SK-N-SH (cell line): Measurements from ENCODE around the gene RELN. TPM values are rescaled to one million over a fixed set of nuclear protein-coding genes. Genes with fewer than 3 reads are reported as not detected.
A peak's percentile ranks its signal among the peaks of the same experiment; 100 is the strongest.
"Not testable (repeated sequence)": the region's sequence is repeated elsewhere in the genome, so short reads cannot be mapped to it uniquely, and the experiment has no call there.

Source experiments
- CTCF ChIA-PET: fragments of 300-600, 350-600 bp; formaldehyde crosslinking; extraction: SDS; loops from one replicate; lab custom pipeline; 2021; lab: Yijun Ruan, JAX
- POLR2A ChIA-PET: fragments of 350-600 bp; sonication (Branson Sonifier 250); formaldehyde crosslinking; extraction: SDS; loops from one replicate; lab custom pipeline; 2020; ENCODE audit warnings: antibody characterized with exemption, inconsistent platforms; lab: Yijun Ruan, JAX
- DNase-seq: peaks from one replicate; pipeline ENCODE4 v3.0.0; 2012
- H2AFZ ChIP-seq: fragments of 200-600 bp; sonication (generic); 2 replicates; pipeline ENCODE4 v1.8.1; 2016; ENCODE audit warnings: antibody characterized with exemption, mild to moderate bottlenecking, low read depth
- H3F3A ChIP-seq: fragments of 200-600 bp; sonication (generic); replicated peaks from 2 replicates; pipeline ENCODE3; 2016; ENCODE audit warnings: antibody characterized with exemption, mild to moderate bottlenecking; ENCODE audit not compliant: insufficient read depth
- H3K27ac ChIP-seq, 2 experiments: fragments of 200-500 bp in 1 of 2; fragments of 200-600 bp in 1 of 2; sonication (Bioruptor generic) in 1 of 2; sonication (generic), shearing (Covaris generic) in 1 of 2; 2 replicates each; pipeline versions ENCODE4 v1.5.1 to v1.6.1; 2014 to 2016; ENCODE audit warnings: low read depth in 2 of 2, inconsistent platforms in 1 of 2, low read length in 1 of 2, mild to moderate bottlenecking in 1 of 2, mixed read lengths in 1 of 2
- H3K27me3 ChIP-seq: fragments of 200-600 bp; sonication (generic), shearing (Covaris generic); 2 replicates; pipeline ENCODE4 v1.6.1; 2016; ENCODE audit warnings: mixed run types; ENCODE audit not compliant: insufficient read depth
- H3K36me3 ChIP-seq, 2 experiments: fragments of 200-500 bp in 1 of 2; fragments of 200-600 bp in 1 of 2; sonication (Bioruptor generic) in 1 of 2; sonication (generic) in 1 of 2; replicated peaks in 1 of 2; 2 replicates each; pipeline versions ENCODE3 to v1.5.1; 2014 to 2016; ENCODE audit warnings: low read length in 1 of 2, mild to moderate bottlenecking in 1 of 2; ENCODE audit not compliant: insufficient read depth in 2 of 2, control insufficient read depth in 1 of 2
- H3K4me1 ChIP-seq, 2 experiments: fragments of 200-500 bp in 1 of 2; fragments of 200-600 bp in 1 of 2; sonication (Bioruptor generic) in 1 of 2; sonication (generic), shearing (Covaris generic) in 1 of 2; 2 replicates each; pipeline versions ENCODE4 v1.5.1 to v1.6.1; 2014 to 2016; ENCODE audit warnings: low read depth in 1 of 2, low read length in 1 of 2, mixed run types in 1 of 2; ENCODE audit not compliant: insufficient read depth in 2 of 2, control insufficient read depth in 1 of 2
- H3K4me2 ChIP-seq: fragments of 200-600 bp; sonication (generic), shearing (Covaris generic); 2 replicates; pipeline ENCODE4 v1.6.1; 2017; ENCODE audit warnings: mixed run types
- H3K4me3 ChIP-seq, 2 experiments: fragments of 200-500 bp in 1 of 2; fragments of 200-600 bp in 1 of 2; sonication (Bioruptor generic) in 1 of 2; sonication (generic), shearing (Covaris generic) in 1 of 2; 2 replicates each; pipeline versions ENCODE4 v1.5.1 to v1.8.1; 2014 to 2016; ENCODE audit warnings: low read depth in 2 of 2, inconsistent platforms in 1 of 2, low read length in 1 of 2, mild to moderate bottlenecking in 1 of 2, mixed read lengths in 1 of 2, moderate library complexity in 1 of 2
- H3K79me2 ChIP-seq: fragments of 200-600 bp; sonication (generic); 2 replicates; pipeline ENCODE4 v1.8.1; 2017; ENCODE audit warnings: mild to moderate bottlenecking; ENCODE audit not compliant: insufficient read depth
- H3K9ac ChIP-seq: fragments of 200-600 bp; sonication (generic); 2 replicates; pipeline ENCODE4 v1.6.1; 2017; ENCODE audit warnings: mixed run types
- H3K9me2 ChIP-seq: fragments of 200-600 bp; sonication (generic); 2 replicates; pipeline ENCODE4 v1.6.1; 2017; ENCODE audit warnings: mixed run types
- H3K9me3 ChIP-seq: fragments of 200-600 bp; sonication (generic); 2 replicates; pipeline ENCODE4 v1.6.1; 2017; ENCODE audit warnings: mixed run types, mild to moderate bottlenecking, moderate library complexity
- H4K20me1 ChIP-seq: fragments of 200-600 bp; sonication (generic); 2 replicates; pipeline ENCODE4 v1.6.1; 2017; ENCODE audit warnings: mild to moderate bottlenecking, mixed run types; ENCODE audit not compliant: insufficient read depth
- CHD2 ChIP-seq: fragments of 150-350 bp; IDR thresholded peaks from 2 replicates; pipeline ENCODE4 v1.6.1; 2018; ENCODE audit warnings: low read length; ENCODE audit not compliant: partially characterized antibody
- CTCF ChIP-seq: fragments of 200-600 bp; sonication (generic); IDR thresholded peaks from 2 replicates; pipeline ENCODE4 v1.6.1; 2017; ENCODE audit warnings: antibody characterized with exemption, mild to moderate bottlenecking, moderate library complexity
- FOXJ3 ChIP-seq: sonication (generic); formaldehyde crosslinking; IDR thresholded peaks from 2 replicates; pipeline ENCODE4 v1.5.1; 2020; ENCODE audit warnings: mild to moderate bottlenecking, missing genetic modification reagents
- GABPA ChIP-seq: IDR thresholded peaks from 2 replicates; pipeline ENCODE4 v1.4.0; 2012; ENCODE audit warnings: low read depth, mild to moderate bottlenecking
- GATA2 ChIP-seq: sonication (generic); formaldehyde crosslinking; IDR thresholded peaks from 2 replicates; pipeline ENCODE4 v1.5.0; 2020; ENCODE audit warnings: mild to moderate bottlenecking, missing genetic modification reagents
- NFIC ChIP-seq: IDR thresholded peaks from 2 replicates; pipeline ENCODE4 v1.4.0; 2012; ENCODE audit warnings: borderline replicate concordance
- PBX3 ChIP-seq: IDR thresholded peaks from 2 replicates; pipeline ENCODE4; 2012
- POLR2AphosphoS5 ChIP-seq: IDR thresholded peaks from 2 replicates; pipeline ENCODE4 v1.6.1; 2012; ENCODE audit warnings: low read depth, low read length
- RAD21 ChIP-seq: IDR thresholded peaks from 2 replicates; pipeline ENCODE4 v1.6.1; 2012; ENCODE audit warnings: mild to moderate bottlenecking, low read length
- RCOR1 ChIP-seq: fragments of 150-350 bp; IDR thresholded peaks from 2 replicates; pipeline ENCODE4 v1.6.1; 2017; ENCODE audit warnings: antibody characterized with exemption, low read length
- RFX5 ChIP-seq: IDR thresholded peaks from 2 replicates; pipeline ENCODE4 v1.6.1; 2012; ENCODE audit warnings: mild to moderate bottlenecking, improper control_type of control experiment, low read length
- RXRA ChIP-seq: IDR thresholded peaks from 2 replicates; pipeline ENCODE4 v1.4.0; 2012; ENCODE audit warnings: low read depth, mild to moderate bottlenecking, borderline replicate concordance
- TAF1 ChIP-seq: IDR thresholded peaks from 2 replicates; pipeline ENCODE4 v1.6.1; 2012; ENCODE audit warnings: low read depth, mild to moderate bottlenecking, low read length, moderate library complexity, borderline replicate concordance
- TCF12 ChIP-seq: IDR thresholded peaks from 2 replicates; pipeline ENCODE4 v1.4.0; 2012
- TEAD4 ChIP-seq: IDR thresholded peaks from 2 replicates; pipeline ENCODE4 v1.4.0; 2012; ENCODE audit warnings: mild to moderate bottlenecking, borderline replicate concordance; ENCODE audit not compliant: insufficient read depth
- USF1 ChIP-seq: IDR thresholded peaks from 2 replicates; pipeline ENCODE4 v1.4.0; 2012; ENCODE audit warnings: low read depth, borderline replicate concordance
- YY1 ChIP-seq: IDR thresholded peaks from 2 replicates; pipeline ENCODE4 v1.4.0; 2012; ENCODE audit warnings: low read depth, mild to moderate bottlenecking
- WGBS: methylation state at CpG from one replicate; pipeline ENCODE4 v1.1.6; 2017; ENCODE audit warnings: low lambda C conversion rate; 5-methylcytosine and 5-hydroxymethylcytosine counted together
- polyA plus RNA-seq, 3 experiments: library from polyadenylated mRNA; depleted of rRNA; stranded (reverse); fragments of >200 nt; gene quantifications; 2 replicates each; pipeline ENCODE4 v1.2.3, GENCODE V29; 2012
- TF ChIP-seq, protein P1 (sequence below): IDR thresholded peaks from 2 replicates; pipeline ENCODE4 v1.4.0; 2012; ENCODE audit warnings: low read depth
- TF ChIP-seq, protein P2 (sequence below): IDR thresholded peaks from 2 replicates; pipeline ENCODE4 v1.4.0; 2012; ENCODE audit warnings: low read depth, borderline replicate concordance

RELN gene
- polyA plus RNA-seq, 1 of the 3 experiments (the other 2 are of a cell fraction): 0.02 TPM

- no peak for TF ChIP-seq FOXJ3 (CRISPR knock-in tag)
- TF ChIP-seq, protein P1, sequence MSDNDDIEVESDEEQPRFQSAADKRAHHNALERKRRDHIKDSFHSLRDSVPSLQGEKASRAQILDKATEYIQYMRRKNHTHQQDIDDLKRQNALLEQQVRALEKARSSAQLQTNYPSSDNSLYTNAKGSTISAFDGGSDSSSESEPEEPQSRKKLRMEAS: no peak
- TF ChIP-seq, protein P2, sequence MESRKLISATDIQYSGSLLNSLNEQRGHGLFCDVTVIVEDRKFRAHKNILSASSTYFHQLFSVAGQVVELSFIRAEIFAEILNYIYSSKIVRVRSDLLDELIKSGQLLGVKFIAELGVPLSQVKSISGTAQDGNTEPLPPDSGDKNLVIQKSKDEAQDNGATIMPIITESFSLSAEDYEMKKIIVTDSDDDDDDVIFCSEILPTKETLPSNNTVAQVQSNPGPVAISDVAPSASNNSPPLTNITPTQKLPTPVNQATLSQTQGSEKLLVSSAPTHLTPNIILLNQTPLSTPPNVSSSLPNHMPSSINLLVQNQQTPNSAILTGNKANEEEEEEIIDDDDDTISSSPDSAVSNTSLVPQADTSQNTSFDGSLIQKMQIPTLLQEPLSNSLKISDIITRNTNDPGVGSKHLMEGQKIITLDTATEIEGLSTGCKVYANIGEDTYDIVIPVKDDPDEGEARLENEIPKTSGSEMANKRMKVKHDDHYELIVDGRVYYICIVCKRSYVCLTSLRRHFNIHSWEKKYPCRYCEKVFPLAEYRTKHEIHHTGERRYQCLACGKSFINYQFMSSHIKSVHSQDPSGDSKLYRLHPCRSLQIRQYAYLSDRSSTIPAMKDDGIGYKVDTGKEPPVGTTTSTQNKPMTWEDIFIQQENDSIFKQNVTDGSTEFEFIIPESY: no peak
- no peak for TF ChIP-seq GABPA
- TF ChIP-seq RAD21: no peak
Measured at GRCh38 chr7:103823084-103823483, 166.4 kb downstream of the RELN start (continued).

DNA sequence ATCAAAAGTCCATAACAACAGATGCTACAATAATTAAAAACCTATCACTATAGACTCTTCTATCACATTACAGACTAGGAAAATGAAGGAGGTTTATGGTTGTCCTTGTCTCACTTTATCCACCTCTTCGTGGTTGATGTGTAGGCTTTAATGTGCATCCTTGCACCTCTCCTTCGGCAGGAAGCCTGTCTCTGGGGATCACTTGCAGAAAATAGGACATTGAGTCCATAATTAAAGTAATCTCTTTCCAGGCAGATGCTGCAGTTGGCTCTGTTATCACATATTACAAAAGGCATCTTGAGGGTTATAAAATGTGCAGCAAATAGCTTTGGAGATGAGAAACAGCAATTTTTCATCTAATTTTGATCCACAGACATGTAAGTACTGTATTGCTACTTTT is 168.4 kb downstream of the RELN start:
- no peak overlapping the region for H2AFZ ChIP-seq
- H3K9me3 ChIP-seq: no peaks in the 10 kb centered on the region; the same call in 1 of the 2 replicates
- H3K27ac ChIP-seq: no peak overlapping the region
- H3K9me2 ChIP-seq: no peaks in the 10 kb centered on the region; the same call in 1 of the 2 replicates
- H3K4me1 ChIP-seq: no peaks in the 10 kb centered on the region; a peak in 1 of 4 replicates
- no peaks in the 10 kb centered on the region for H4K20me1 ChIP-seq
- TF ChIP-seq POLR2AphosphoS5 (no peak), GATA2 (peak; percentile 21; the same call in 1 of the 2 replicates), RXRA (no peak), TEAD4 (no peak), RFX5 (no peak), CTCF (no peak), TCF12 (no peak), PBX3 (no peak), NFIC (no peak), GABPA (no peak), TAF1 (no peak), RCOR1 (peak; percentile 47; the same call in 1 of the 2 replicates), YY1 (no peak), USF1 (no peak), CHD2 (peak; percentile 28)
- TF ChIP-seq, protein P1: no peak
- H3K4me3 ChIP-seq: no peak overlapping the region
- no peak overlapping the region for H3K9ac ChIP-seq
- H3K27me3 ChIP-seq: no peaks in the 10 kb centered on the region
- no peak overlapping the region for H3K4me2 ChIP-seq
- CTCF ChIA-PET: interaction anchor here (1.5 kb wide), 1 partner anchor 9 kb away, joined by 3 read pairs; no protein-coding TSS in a partner anchor
- 17% methylated on average over 2 of the region's 2 CpGs for WGBS
- POLR2A ChIA-PET: no interaction called here
- DNase-seq: no peak
- H3F3A ChIP-seq: no peaks in the 10 kb centered on the region
- no peaks in the 10 kb centered on the region for H3K36me3 ChIP-seq
- no peaks in the 10 kb centered on the region for H3K79me2 ChIP-seq

GRCh38 chr7:103815972-103816371 is 173.5 kb downstream of the RELN start:
- H3K9me3 ChIP-seq, H3K36me3 ChIP-seq, H4K20me1 ChIP-seq, H3K79me2 ChIP-seq, POLR2A ChIA-PET, H3K9ac ChIP-seq, DNase-seq, H3F3A ChIP-seq, H3K4me3 ChIP-seq, H2AFZ ChIP-seq, H3K27me3 ChIP-seq, H3K9me2 ChIP-seq, H3K27ac ChIP-seq, H3K4me2 ChIP-seq: not testable (repeated sequence)
- peaks cover 0 to 18% of the 10 kb centered on the region in 2 experiments; a peak in 2 of 4 replicates for H3K4me1 ChIP-seq
- 46% methylated on average over 5 of the region's 5 CpGs for WGBS
- CTCF ChIA-PET: interaction anchor here (1.1 to 1.3 kb wide), 2 partner anchors 28 to 204 kb away, joined by 3 read pairs; no protein-coding TSS in a partner anchor
